ENCODE measurements around the gene SLC33A1.

SLC33A1 gene

DNA sequence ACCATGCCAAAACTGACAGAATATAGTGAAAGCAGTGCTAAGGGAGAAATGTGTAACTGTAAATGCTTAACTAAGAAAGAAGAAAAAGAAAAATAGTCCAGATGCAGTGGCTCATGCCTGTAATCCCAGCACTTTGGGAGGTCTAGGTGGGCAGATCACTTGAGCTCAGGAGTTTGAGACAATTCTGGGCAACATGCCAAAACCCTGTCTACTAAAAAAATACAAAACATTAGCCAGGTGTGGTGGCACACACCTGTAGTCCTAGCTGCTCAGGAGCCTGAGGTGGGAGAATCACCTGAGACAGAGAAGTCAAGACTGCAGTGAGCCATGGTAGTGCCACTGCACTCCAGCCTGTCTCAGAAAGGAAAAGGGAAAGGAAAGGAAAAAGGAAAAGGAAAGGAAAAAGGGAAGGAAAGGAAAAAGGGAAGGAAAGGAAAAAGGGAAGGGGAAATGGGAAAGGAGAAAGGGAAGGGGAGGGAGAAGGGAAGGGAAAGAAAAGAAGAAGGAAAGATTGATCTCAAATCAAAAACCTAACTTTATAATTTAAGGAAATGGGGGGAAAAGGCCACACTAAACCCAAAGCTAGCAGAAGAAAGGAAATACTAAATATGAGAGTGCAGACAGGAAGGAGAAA is 68.4 kb downstream of the SLC33A1 start:
- no peak for DNase-seq

DNA sequence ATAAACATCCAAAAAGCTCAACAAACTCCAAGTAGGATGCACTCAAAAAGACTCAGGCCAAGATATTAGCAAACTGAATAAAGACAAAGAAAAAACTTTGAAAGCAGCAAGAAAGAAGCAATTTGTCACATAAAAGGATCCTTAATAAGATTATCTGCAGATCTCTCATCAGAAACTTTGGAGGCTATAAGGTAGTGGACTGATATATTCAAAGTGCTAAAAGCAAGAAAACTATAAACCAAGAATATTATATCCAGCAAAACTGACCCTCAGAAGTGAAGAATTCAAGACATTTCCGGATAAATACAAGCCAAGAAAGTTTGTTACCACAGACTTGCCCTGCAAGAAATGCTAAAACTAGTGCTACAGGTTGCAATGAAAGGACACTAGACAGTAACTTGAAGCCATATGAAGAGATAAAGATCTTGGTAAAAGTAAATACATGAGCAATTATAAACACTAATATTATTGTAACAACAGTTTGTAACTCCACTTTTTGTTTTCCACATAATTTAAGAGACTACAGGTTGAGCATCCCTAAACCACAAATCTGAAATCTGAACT is 71.8 kb downstream of the SLC33A1 start:
- no peak for DNase-seq

DNA sequence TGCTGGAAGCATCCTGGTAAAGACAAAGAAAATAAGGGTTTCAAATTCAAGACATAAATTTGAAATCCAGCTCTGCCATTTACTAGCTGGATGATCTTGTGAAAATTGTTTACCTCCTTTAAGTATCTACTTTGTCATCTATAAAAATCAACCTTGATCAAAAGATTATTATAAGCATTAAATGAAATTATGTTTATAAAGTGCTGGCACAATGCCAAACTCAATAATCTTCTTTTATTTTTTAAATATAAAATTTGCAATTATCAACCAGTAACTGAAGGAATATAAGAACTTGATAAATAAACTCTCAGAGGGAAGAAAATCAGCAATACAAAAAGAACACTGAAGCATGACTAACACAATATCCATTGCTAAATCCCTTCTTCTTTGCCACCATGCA is 73.9 kb downstream of the SLC33A1 start:
- DNase-seq, result no peak

DNA sequence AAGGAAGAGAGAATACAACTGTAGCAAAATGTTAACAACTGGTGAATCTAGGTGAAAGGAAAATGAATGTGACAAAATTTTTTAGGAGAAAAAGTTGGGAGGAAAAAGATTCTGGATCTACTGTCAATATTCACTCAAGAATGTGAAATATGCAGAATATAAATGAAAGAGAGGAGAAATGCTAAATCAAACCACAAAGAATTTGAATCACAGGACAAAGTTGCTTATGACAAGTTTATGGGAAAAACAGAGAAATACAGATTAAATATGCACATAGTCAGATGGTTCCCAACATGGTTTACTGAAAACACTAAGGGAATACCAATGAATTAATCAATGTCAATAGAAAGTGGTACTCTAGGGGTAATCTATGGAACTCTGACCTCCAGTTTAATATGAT is 75.8 kb downstream of the SLC33A1 start:
- peak; percentile 30 for DNase-seq

DNA sequence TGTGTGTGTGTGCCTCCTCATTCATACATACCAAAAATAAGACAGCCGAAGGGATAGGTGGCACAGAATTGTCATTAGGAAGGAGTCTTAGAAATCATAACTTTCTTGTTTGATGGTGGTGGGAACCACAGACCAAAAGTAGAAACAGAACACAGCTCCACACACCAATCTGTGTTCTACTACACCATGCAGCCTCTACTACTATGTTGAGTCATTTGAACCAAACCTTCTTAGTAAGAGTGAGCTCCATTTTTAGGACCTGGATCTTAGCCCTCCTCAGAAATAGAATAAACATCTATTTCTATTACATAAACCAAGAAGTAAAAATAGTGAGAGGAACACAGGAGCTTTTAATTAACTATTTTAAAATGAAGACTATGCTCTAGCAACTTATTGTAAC is 81.4 kb downstream of the SLC33A1 start:
- no peak for DNase-seq

DNA sequence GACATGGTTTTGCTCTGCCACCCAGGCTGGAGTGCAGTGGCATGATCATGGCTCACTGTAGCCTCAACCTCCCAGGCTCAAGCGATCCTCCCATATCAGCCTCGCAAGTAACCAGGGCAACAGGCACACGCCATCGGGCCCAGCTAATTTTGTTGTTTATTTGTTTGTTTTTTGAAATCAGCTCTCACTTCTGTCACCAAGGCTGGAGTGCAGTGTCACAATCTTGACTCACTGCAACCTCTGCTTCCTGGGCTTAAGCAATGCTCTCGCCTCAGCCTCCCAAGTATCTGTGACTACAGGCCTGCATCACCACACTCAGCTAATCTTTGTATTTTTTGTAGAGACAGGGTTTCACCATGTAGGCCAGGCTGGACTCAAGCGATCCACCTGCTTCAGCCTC is 83.1 kb downstream of the SLC33A1 start:
- no peak for DNase-seq
